Measurements from ENCODE around the gene WDR1. TPM values are rescaled to one million over a fixed set of nuclear protein-coding genes. Genes with fewer than 3 reads are reported as not detected.

The WDR1 gene
- total and polyA plus RNA-seq, 8 donors, result 30.0 to 102 (median 57.7) TPM

DNA sequence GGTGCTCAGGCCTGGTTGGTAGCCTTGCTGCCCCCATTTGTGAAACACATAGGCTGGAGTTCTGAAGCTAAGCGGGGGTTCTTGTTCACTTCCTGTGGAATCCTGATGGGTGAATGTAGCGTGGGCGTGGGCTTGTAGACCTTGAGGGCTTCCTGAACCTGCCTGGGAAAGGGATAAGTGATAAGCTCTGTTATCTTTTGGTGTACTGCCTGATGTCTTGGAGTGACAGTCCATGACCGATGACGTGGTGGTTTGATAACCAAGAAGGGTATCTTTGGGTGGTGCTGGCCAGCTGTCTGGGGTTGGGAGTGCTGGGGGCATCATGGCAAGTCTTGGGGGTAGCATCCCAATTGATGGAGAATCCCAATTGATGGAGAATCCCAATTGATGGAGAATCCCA lies 17.5 kb upstream of the WDR1 start:
- 73 to 85% methylated on average over 5 of the region's 5 CpGs for WGBS, 2 donors
- Histone ChIP-seq H3K4me1 (no peaks in the 10 kb centered on the region), H3K27me3 (no peaks in the 10 kb centered on the region), H3K4me3 (no peak overlapping the region), H3K27ac (no peak overlapping the region), H3K36me3 (no peaks in the 10 kb centered on the region), H3K9me3 (no peaks in the 10 kb centered on the region)
- intact Hi-C loops (cut with DNase I), result no loop called here
- TF ChIP-seq, protein P1, sequence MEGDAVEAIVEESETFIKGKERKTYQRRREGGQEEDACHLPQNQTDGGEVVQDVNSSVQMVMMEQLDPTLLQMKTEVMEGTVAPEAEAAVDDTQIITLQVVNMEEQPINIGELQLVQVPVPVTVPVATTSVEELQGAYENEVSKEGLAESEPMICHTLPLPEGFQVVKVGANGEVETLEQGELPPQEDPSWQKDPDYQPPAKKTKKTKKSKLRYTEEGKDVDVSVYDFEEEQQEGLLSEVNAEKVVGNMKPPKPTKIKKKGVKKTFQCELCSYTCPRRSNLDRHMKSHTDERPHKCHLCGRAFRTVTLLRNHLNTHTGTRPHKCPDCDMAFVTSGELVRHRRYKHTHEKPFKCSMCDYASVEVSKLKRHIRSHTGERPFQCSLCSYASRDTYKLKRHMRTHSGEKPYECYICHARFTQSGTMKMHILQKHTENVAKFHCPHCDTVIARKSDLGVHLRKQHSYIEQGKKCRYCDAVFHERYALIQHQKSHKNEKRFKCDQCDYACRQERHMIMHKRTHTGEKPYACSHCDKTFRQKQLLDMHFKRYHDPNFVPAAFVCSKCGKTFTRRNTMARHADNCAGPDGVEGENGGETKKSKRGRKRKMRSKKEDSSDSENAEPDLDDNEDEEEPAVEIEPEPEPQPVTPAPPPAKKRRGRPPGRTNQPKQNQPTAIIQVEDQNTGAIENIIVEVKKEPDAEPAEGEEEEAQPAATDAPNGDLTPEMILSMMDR (IDR thresholded peaks at IDR 0.05), result no peak
- no peak for DNase-seq
- no peak for ATAC-seq
- no peak for FAIRE-seq

DNA sequence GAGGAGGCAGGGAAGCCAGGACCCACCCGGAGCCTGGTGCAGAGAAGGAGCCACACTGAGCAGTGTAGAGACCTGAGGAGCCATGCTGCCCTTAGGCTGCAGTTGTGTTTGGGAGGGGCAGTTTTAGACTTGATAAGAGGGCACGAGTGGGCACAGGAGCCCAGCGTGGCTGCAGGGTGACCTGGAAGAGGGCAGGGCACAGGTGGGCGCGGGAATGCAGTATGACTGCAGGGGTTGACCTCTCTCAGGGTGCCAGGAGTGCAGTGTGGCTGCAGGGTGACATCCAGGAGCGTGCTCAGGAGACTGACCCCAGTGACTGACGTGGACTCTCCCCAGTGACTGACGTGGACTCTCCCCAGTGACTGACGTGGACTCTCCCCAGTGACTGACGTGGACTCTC lies 14.6 kb upstream of the WDR1 start:
- WGBS, 2 donors, result 74 to 88% methylated on average over 10 of the region's 10 CpGs
- FAIRE-seq, result no peak

GRCh38 chr4:10130178-10130888 lies 13.7 kb upstream of the WDR1 start:
- 56 to 66% methylated on average over 14 of the region's 14 CpGs for WGBS, 2 donors
- ATAC-seq, result no peak

More for the DNA sequence above, 14.6 kb upstream of the WDR1 start:
- intact Hi-C loops (cut with DNase I), result no loop called here
- DNase-seq (no peak), ATAC-seq (no peak)
- Histone ChIP-seq H3K36me3 (no peaks in the 10 kb centered on the region), H3K27ac (no peak overlapping the region), H3K4me1 (no peaks in the 10 kb centered on the region), H3K4me3 (no peak overlapping the region), H3K9me3 (no peaks in the 10 kb centered on the region), H3K27me3 (no peaks in the 10 kb centered on the region)
- TF ChIP-seq, protein P1 (IDR thresholded peaks at IDR 0.05), result no peak

GRCh38 chr4:10129196-10130177 lies 12.9 kb upstream of the WDR1 start:
- TF ChIP-seq, protein P1 (IDR thresholded peaks at IDR 0.05), result no peak
- Histone ChIP-seq H3K4me3 (no peak overlapping the region), H3K9me3 (no peaks in the 10 kb centered on the region), H3K27me3 (no peaks in the 10 kb centered on the region), H3K27ac (no peak overlapping the region), H3K36me3 (no peaks in the 10 kb centered on the region), H3K4me1 (no peaks in the 10 kb centered on the region)
- 66 to 79% methylated on average over 13 of the region's 13 CpGs for WGBS, 2 donors
- FAIRE-seq, result no peak
- intact Hi-C loops (cut with DNase I), result no loop called here
- DNase-seq, result no peak
- no peak for ATAC-seq

More at GRCh38 chr4:10130178-10130888, 13.7 kb upstream of the WDR1 start:
- no peaks in the 10 kb centered on the region for H3K4me1 ChIP-seq
- TF ChIP-seq, protein P1 (IDR thresholded peaks at IDR 0.05), result no peak
- no peaks in the 10 kb centered on the region for H3K9me3 ChIP-seq
- intact Hi-C loops (cut with DNase I), result no loop called here
- H3K27me3 ChIP-seq, result no peaks in the 10 kb centered on the region
- FAIRE-seq (no peak), DNase-seq (no peak)
- no peak overlapping the region for H3K27ac ChIP-seq
- no peaks in the 10 kb centered on the region for H3K36me3 ChIP-seq
- no peak overlapping the region for H3K4me3 ChIP-seq
